C4-2B (cell line): ENCODE data around the gene PGS1.

Experiments
- H3K27ac ChIP-seq: fragments of 450-650 bp; 2 replicates; pipeline ENCODE4 v1.5.1; 2017
- CTCF ChIP-seq: fragments of 450-650 bp; conservative IDR thresholded peaks from 2 replicates; pipeline ENCODE4 v1.5.1; 2017; ENCODE audit warnings: mild to moderate bottlenecking
- ZFX ChIP-seq: fragments of 450-650 bp; IDR thresholded peaks from 2 replicates; pipeline ENCODE4 v1.6.1; 2017

The PGS1 gene

GRCh38 chr17:78415821-78416711 is 37.6 kb downstream of the PGS1 start:
- no peak overlapping the region for H3K27ac ChIP-seq
- TF ChIP-seq CTCF (no peak), ZFX (no peak)

GRCh38 chr17:78416791-78417530 is 38.5 kb downstream of the PGS1 start:
- no peak for TF ChIP-seq ZFX
- no peak for TF ChIP-seq CTCF
- no peak overlapping the region for H3K27ac ChIP-seq

GRCh38 chr17:78417531-78417909 is 39.1 kb downstream of the PGS1 start:
- TF ChIP-seq CTCF (no peak), ZFX (no peak)
- no peak overlapping the region for H3K27ac ChIP-seq

GRCh38 chr17:78418326-78419026 is 40.0 kb downstream of the PGS1 start:
- no peak for TF ChIP-seq ZFX
- TF ChIP-seq CTCF, result no peak
- no peak overlapping the region for H3K27ac ChIP-seq

GRCh38 chr17:78419970-78420815 is 41.7 kb downstream of the PGS1 start:
- TF ChIP-seq CTCF (no peak), ZFX (no peak)

GRCh38 chr17:78421084-78421533 is 42.7 kb downstream of the PGS1 start:
- no peak for TF ChIP-seq ZFX
- TF ChIP-seq CTCF, result no peak
- H3K27ac ChIP-seq, result no peak overlapping the region

More at GRCh38 chr17:78419970-78420815, 41.7 kb downstream of the PGS1 start:
- no peak overlapping the region for H3K27ac ChIP-seq
